ENCODE data around the gene ZSCAN5B. TPM values are rescaled to one million over a fixed set of nuclear protein-coding genes. Genes with fewer than 3 reads are reported as not detected.
"Not testable (repeated sequence)": the region's sequence is repeated elsewhere in the genome, so short reads cannot be mapped to it uniquely, and the experiment has no call there.

Gene ZSCAN5B
- polyA plus RNA-seq, 1 donor from 2014 or later: 0.10 TPM

DNA sequence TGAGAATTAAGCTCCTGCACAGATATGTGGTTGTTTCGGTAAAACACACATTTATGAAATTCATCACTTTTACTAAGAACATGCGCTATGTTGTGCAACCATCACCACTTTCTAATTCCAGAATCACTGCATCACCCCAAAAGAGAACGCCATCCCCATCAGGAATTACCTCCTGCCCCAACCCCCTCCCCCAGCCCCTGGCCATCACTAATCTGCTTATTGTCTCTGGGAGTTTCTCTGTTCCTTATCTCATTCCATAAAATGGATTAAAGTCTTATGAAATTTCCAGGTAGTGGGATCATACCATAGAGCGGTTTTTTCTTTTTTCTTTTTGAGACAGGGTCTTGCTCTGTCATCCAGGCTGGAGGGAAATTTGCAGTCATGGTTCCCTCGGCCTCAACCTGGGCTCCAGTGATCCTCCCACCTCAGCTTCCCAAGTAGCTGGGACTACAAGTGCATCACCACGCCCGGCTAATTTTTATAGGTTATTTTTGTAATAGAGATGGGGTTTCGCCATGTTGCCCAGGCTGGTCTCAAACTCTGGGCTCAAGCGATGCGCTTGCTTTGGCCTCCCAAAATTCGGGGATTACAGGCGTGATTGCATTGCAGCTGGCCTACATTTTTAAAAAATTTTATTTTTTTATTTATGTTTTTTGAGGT lies 3.5 kb downstream of the ZSCAN5B start:
- H3K4me3 Mint-ChIP-seq: no peak overlapping the region
- H3K27ac Mint-ChIP-seq: no peak overlapping the region
- H3K27me3 Mint-ChIP-seq: peaks cover 8% of the 10 kb centered on the region
- H3K9me3 Mint-ChIP-seq: no peaks in the 10 kb centered on the region
- H3K4me1 Mint-ChIP-seq: peaks cover 0 to 2% (median 0%) of the 10 kb centered on the region in 3 donors
- no peaks in the 10 kb centered on the region for H3K36me3 Mint-ChIP-seq

DNA sequence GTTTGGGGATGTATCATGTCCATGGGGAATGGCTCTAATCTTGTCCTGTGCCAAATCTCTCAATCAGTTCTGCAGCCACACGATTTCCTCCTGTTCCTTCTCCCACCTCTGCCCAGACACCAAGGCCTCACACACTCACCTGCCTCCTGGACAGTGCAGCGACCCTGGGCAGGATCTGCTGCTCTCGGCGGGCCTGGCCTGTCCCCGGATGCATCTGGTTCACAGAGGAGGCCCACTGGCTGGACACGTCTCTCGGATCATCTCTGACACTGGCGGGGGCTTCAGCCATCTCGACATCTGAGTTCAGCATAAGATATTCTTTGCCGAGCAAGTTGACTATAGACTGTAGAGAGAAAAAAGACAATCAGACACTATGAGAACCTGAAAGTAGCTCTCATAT lies 5.9 kb downstream of the ZSCAN5B start:
- Mint-ChIP-seq H3K36me3 (no peaks in the 10 kb centered on the region), H3K4me1 (peaks cover 0 to 2% (median 0%) of the 10 kb centered on the region in 3 donors), H3K9me3 (no peaks in the 10 kb centered on the region), H3K27ac (no peak overlapping the region), H3K4me3 (no peak overlapping the region), H3K27me3 (peaks cover 12% of the 10 kb centered on the region)

DNA sequence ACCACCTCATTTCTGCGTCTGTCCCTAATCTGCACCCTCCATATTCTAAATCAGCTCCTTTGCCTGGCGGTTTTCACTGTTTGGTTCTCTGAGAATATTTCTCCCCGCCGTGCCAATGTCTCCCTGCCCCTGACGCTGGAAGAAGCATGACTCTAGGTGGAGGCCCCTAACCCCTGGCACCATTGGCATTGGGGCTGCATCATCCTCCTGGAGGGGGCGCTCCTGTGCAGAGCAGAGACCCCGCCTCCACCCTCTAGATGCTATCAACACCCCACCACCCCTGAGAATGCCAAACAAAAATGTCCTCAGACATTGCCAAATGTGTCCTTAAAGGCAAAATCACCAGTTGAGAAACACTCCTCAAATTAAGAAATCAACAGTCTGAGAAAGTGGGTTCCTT lies 6.5 kb downstream of the ZSCAN5B start:
- peaks cover 12% of the 10 kb centered on the region for H3K27me3 Mint-ChIP-seq
- H3K27ac Mint-ChIP-seq: no peak overlapping the region
- H3K4me3 Mint-ChIP-seq: no peak overlapping the region
- H3K36me3 Mint-ChIP-seq: no peaks in the 10 kb centered on the region
- peaks cover 0 to 2% (median 0%) of the 10 kb centered on the region in 3 donors for H3K4me1 Mint-ChIP-seq
- no peaks in the 10 kb centered on the region for H3K9me3 Mint-ChIP-seq

DNA sequence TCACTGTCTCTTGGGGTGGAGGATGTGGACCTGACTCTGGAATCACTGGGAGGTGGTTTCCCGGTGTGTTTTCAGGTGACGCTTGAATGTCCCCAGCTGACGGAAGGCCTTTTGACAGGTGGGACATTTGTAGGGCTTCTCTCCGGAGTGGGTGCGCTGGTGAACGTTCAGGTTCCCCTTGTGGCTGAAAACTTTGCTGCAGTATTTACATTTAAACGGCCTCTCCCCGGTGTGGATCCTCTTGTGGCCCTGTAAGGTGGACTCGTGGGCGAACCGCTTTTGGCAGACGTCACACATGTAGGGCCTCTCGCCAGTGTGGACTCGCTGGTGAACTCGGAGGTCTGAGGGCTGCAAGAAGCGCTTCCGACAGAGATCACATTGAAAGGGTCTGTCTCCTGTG lies 7.8 kb downstream of the ZSCAN5B start:
- Mint-ChIP-seq H3K4me1 (peaks cover 0 to 2% (median 0%) of the 10 kb centered on the region in 3 donors), H3K27ac (no peak overlapping the region), H3K4me3 (no peak overlapping the region), H3K36me3 (no peaks in the 10 kb centered on the region), H3K27me3 (peaks cover 9% of the 10 kb centered on the region), H3K9me3 (no peaks in the 10 kb centered on the region)

DNA sequence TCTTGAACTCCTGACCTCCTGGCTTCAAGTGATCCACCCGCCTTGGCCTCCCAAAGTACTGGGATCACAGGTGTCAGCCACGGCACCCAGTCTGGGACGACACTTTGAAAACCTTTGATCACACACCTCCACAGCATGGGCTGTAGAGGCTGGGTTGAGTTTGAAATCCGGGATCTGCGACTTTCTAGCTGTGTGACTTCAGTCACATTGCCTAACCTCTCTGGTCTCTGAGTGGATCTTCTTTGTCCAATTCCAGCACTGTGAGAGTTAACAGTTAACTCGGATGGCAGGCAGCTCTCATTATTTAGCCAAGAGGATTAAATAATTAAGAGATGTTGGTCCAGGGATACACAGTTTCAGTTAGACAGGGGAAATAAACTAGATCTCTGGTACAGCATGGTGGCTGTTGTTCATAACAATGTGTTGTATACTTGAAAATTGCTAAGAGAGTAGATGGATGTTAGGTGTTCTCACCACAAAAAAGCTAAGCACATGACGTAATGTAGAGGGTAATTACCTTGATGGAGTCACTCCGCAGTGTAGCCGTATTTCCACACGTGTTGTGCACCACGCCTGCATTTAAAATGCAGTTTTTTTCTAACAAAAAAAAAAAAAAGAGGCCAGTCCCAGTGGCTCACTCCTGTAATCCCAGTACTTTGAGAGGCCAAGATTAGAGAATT lies 19.9 kb downstream of the ZSCAN5B start:
- Mint-ChIP-seq H3K9me3 (no peaks in the 10 kb centered on the region), H3K36me3 (no peaks in the 10 kb centered on the region), H3K4me3 (no peak overlapping the region), H3K4me1 (peaks cover 0 to 3% (median 0%) of the 10 kb centered on the region in 3 donors), H3K27me3 (peaks cover 5% of the 10 kb centered on the region), H3K27ac (no peak overlapping the region)

DNA sequence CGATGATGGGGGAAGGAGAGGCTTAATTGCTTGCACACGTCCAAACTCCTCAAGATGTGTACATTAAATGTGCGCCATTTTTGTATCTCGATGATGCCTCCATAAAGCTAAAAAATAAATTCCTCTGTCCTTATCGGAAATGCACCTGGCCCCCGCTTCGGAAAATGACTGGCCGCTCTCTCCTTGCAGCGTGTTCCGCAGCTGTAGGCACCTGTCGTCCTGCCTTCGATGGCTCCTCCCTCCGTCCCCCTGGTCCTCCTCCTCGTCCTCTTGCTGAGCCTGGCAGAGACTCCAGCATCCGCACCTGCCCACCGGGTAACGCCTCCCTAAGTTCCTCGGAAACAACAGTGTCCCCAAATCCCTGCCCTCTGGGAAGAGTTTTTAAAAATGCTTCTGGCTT lies 20.7 kb downstream of the ZSCAN5B start:
- no peaks in the 10 kb centered on the region for H3K9me3 Mint-ChIP-seq
- H3K27ac Mint-ChIP-seq: peak overlapping the region in 1 of 3 donors; percentile 57
- H3K4me1 Mint-ChIP-seq: peaks cover 0 to 3% (median under 1%) of the 10 kb centered on the region in 3 donors
- H3K27me3 Mint-ChIP-seq: peaks cover 6% of the 10 kb centered on the region
- H3K36me3 Mint-ChIP-seq: no peaks in the 10 kb centered on the region
- no peak overlapping the region for H3K4me3 Mint-ChIP-seq

DNA sequence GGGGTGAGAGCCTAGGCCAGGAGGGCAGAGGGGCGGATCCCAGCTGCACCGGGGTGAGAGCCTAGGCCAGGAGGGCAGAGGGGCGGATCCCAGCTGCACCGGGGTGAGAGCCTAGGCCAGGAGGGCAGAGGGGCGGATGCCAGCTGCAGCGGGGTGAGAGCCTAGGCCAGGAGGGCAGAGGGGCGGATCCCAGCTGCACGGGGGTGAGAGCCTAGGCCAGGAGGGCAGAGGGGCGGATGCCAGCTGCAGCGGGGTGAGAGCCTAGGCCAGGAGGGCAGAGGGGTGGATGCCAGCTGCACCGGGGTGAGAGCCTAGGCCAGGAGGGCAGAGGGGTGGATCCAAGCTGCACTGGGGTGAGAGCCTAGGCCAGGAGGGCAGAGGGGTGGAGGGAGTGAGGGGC lies 21.3 kb downstream of the ZSCAN5B start:
- H3K4me3 Mint-ChIP-seq, H3K9me3 Mint-ChIP-seq, H3K27me3 Mint-ChIP-seq, H3K36me3 Mint-ChIP-seq, H3K4me1 Mint-ChIP-seq: not testable (repeated sequence)
- H3K27ac Mint-ChIP-seq: peak overlapping the region in 1 of 3 donors; percentile 57

DNA sequence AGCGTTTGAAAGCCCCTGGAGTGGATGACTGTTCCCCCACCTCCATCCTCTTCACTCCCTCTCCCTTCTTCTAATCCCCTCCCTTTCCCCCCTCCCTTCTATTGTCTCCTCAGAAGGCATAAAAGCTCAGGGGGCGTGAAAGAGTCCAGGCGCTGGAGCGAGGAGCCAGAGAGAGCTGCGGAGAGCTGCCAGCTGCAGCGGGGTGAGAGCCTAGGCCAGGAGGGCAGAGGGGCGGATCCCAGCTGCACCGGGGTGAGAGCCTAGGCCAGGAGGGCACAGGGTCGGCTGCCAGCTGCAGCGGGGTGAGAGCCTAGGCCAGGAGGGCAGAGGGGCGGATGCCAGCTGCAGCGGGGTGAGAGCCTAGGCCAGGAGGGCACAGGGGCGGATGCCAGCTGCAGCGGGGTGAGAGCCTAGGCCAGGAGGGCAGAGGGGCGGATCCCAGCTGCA lies 21.7 kb downstream of the ZSCAN5B start, which contains the start of gene GALP:
Gene GALP, plus strand, starts transcription at position 148 of the 447 bp plus-strand sequence. CDS start 1,101 bp downstream, outside the sequence.
- not testable (repeated sequence) for H3K4me1 Mint-ChIP-seq, H3K27me3 Mint-ChIP-seq, H3K4me3 Mint-ChIP-seq, H3K36me3 Mint-ChIP-seq, H3K9me3 Mint-ChIP-seq
- peak within 1 kb of the TSS in 1 of 3 donors; percentile 57 for H3K27ac Mint-ChIP-seq

DNA sequence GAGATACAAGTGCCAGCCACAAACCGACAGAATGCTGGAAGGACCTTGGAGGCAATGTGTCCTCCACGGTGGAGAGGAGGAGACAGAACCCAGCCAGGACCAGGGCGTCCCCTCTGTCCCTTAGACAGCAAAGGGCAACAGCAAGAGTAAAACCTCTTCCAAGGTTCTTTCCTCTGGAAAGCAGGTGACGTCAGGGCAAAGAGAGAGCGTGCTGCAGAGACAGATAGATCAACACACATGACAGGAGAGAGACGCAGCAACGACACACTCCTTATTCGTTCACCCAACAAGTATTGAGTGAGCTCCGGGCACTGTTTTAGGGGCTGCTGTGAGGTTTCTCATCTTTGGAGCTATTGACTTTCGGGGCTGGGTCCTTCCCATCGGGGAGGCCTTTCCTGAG lies 23.0 kb downstream of the ZSCAN5B start:
- H3K27me3 Mint-ChIP-seq: peaks cover 9% of the 10 kb centered on the region
- no peaks in the 10 kb centered on the region for H3K36me3 Mint-ChIP-seq
- H3K9me3 Mint-ChIP-seq: no peaks in the 10 kb centered on the region
- no peak overlapping the region for H3K27ac Mint-ChIP-seq
- peaks cover 0 to 3% (median 2%) of the 10 kb centered on the region in 3 donors for H3K4me1 Mint-ChIP-seq
- H3K4me3 Mint-ChIP-seq: no peak overlapping the region

DNA sequence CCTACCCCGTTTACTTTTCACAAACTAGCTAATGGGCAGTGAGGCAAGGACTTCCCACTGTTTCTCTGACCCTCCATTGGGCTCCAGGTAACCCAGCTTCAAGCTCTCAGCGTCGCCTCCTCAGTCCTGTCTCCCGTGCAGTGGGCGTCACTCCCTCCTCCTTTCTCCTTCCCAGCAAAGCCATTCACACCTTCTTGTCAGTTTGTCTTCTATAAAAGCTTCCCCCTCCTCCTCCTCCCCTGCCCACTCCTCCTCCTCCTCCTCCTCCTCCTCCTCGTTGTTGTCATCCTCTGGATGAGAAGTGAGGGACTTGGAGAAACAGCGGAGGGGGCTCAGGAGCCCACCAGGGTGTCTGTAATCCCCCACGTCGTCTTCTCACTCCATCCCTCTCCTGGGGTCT lies 23.5 kb downstream of the ZSCAN5B start:
- Mint-ChIP-seq H3K27ac (no peak overlapping the region), H3K4me1 (peaks cover 0 to 3% (median 2%) of the 10 kb centered on the region in 3 donors), H3K27me3 (peaks cover 9% of the 10 kb centered on the region), H3K9me3 (no peaks in the 10 kb centered on the region), H3K4me3 (no peak overlapping the region), H3K36me3 (no peaks in the 10 kb centered on the region)

DNA sequence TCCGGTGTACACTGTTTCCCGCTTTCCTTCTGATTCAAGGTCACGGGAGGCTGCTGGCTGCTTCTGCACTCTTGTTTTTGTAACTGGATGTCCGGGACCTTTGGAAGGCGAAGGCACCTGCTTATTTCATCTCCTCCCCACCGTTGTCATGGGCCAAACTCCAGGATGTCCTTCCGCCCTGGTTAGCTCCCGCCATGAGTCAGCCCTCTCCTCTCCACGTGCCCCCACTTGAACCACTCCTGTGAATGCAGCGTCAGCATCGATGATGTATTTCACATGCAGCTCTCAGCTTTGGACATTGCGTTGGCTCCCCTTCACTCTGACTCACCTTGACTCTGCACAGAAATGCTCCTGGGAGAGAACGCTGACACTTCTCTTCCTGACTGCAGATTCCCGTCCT lies 27.3 kb downstream of the ZSCAN5B start:
- Mint-ChIP-seq H3K4me3 (no peak overlapping the region), H3K27me3 (peaks cover 9% of the 10 kb centered on the region), H3K9me3 (no peaks in the 10 kb centered on the region), H3K36me3 (no peaks in the 10 kb centered on the region), H3K4me1 (peaks cover 0 to 3% (median 2%) of the 10 kb centered on the region in 3 donors), H3K27ac (no peak overlapping the region)

DNA sequence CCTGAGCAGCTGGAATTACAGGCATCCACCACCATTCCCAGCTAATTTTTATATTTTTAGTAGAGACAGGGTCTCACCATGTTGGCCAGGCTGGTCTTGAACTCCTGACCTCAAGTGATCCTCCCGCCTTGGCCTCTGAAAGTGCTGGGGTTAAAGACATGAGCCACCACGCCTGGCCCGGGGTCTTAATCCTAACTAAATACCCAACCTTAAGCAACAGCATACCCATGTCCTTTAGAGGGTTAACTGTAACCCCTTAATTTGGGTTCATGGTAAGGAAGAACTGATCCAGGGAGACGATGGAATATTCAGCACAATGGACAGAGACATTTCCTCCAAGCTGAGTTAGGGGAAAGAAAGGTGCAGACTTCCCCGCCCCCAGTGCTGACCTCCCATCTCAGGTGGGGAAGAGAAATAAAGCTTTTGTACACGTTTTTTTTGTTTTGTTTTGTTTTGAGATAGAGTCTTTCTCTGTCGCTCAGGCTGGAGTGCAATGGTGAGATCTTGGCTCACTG lies 30.5 kb downstream of the ZSCAN5B start:
- H3K27ac Mint-ChIP-seq: no peak overlapping the region
- peaks cover 6% of the 10 kb centered on the region for H3K27me3 Mint-ChIP-seq
- no peaks in the 10 kb centered on the region for H3K36me3 Mint-ChIP-seq
- H3K4me3 Mint-ChIP-seq: no peak overlapping the region
- H3K4me1 Mint-ChIP-seq: peaks cover 0 to 2% (median 1%) of the 10 kb centered on the region in 3 donors
- H3K9me3 Mint-ChIP-seq: no peaks in the 10 kb centered on the region

DNA sequence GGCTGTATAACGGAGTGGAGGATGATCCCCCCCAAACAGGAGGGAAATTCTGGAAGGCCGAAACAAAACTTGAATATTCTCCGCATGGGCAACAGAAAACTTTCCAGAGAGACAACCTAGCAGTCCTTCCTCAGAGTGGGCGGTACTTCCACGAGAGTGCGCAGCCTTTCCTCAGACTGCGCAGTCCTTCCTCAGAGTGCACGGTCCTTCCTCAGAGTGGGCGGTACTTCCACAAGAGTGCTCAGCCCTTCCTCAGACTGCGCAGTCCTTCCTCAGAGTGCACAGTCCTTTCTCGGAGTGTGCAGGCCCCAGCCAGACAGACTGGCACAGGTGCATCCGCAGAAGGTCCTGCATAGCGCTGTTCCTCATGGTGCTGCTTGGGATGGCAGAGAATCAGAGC lies 34.5 kb downstream of the ZSCAN5B start:
- peaks cover 4% of the 10 kb centered on the region for H3K36me3 Mint-ChIP-seq
- H3K27me3 Mint-ChIP-seq: no peaks in the 10 kb centered on the region
- H3K4me3 Mint-ChIP-seq: no peak overlapping the region
- no peak overlapping the region for H3K27ac Mint-ChIP-seq
- H3K9me3 Mint-ChIP-seq: peaks cover 0 to 3% (median 0%) of the 10 kb centered on the region in 3 donors
- H3K4me1 Mint-ChIP-seq: peaks cover 0 to 2% (median 0%) of the 10 kb centered on the region in 3 donors

DNA sequence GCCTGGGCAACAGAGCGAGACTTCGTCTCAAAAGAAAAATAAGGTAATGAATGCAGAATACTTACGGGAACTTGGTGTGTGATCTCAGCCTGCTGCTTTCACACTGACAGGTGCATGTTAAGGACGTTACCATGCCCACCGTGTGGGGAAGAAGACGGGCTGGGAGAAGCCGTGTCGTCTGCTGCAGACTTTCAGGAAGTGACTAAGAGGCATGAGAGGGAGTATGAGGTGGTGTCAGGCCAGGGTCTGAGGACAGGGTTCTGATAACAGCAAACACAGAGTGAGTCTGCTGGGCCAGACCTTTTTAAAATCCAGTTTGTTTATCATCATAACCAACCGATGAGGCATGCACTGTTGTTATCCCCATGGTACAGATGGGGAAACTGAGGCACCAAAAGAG lies 35.3 kb downstream of the ZSCAN5B start:
- Mint-ChIP-seq H3K27ac (no peak overlapping the region), H3K4me3 (no peak overlapping the region), H3K36me3 (peaks cover 6% of the 10 kb centered on the region), H3K4me1 (peaks cover 0 to 2% (median 0%) of the 10 kb centered on the region in 3 donors), H3K9me3 (peaks cover 0 to 3% (median 0%) of the 10 kb centered on the region in 3 donors), H3K27me3 (no peaks in the 10 kb centered on the region)

DNA sequence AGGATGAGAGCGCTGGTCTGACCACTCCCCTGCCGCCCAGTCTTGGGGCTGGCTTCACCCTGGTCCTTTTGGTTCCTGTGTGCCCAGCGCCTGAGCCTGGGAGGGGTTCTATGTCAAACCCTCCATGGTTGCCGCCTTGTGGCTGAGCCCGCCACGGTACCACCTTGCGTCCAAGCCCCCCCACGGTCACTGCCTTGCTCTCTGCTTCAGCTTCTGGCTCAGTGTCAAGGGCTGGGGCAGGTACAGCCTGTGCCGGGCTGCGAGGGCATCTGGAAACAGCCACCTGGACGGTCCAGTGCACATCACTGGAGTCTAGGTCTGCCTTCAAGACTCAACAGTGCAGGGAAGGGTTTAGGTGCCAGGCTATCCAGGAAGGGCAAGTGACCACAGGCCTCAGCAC lies 36.0 kb downstream of the ZSCAN5B start:
- Mint-ChIP-seq H3K9me3 (peaks cover 0 to 3% (median 0%) of the 10 kb centered on the region in 3 donors), H3K36me3 (peaks cover 6% of the 10 kb centered on the region), H3K4me1 (peaks cover 0 to 2% (median 0%) of the 10 kb centered on the region in 3 donors), H3K27me3 (no peaks in the 10 kb centered on the region), H3K27ac (no peak overlapping the region), H3K4me3 (no peak overlapping the region)

Measured in IgD-negative memory B cell (primary cell).